RWPE2 (cell line): ENCODE results near the gene EMILIN1.

Source experiments
- ATAC-seq: fragments of 200-7000 bp; cut with Tn5 transposase; 3 replicates; pipeline ENCODE4 v1.9.1; 2021; ENCODE audit warnings: low read depth
- DNase-seq: peaks from one replicate; pipeline ENCODE4 v3.0.0-alpha.2; 2020; ENCODE audit warnings: low spot score
- H3K27ac ChIP-seq: fragments of 450-650 bp; 2 replicates; pipeline ENCODE4 v1.5.1; 2017; ENCODE audit warnings: mild to moderate bottlenecking; ENCODE audit not compliant: poor library complexity, severe bottlenecking
- H3K27me3 ChIP-seq: fragments of 250-450 bp; sonication (Bioruptor Pico); 2 replicates; pipeline ENCODE4 v1.5.1; 2021; ENCODE audit warnings: mild to moderate bottlenecking, moderate library complexity; ENCODE audit not compliant: insufficient read depth, poor library complexity, severe bottlenecking
- H3K36me3 ChIP-seq: fragments of 250-450 bp; sonication (Bioruptor Pico); 2 replicates; pipeline ENCODE4 v1.5.1; 2020; ENCODE audit warnings: low read depth, mild to moderate bottlenecking, moderate library complexity
- H3K4me1 ChIP-seq: fragments of 250-450 bp; sonication (Bioruptor Pico); 2 replicates; pipeline ENCODE4 v1.5.1; 2021; ENCODE audit warnings: mild to moderate bottlenecking, moderate library complexity; ENCODE audit not compliant: insufficient read depth, poor library complexity, severe bottlenecking
- H3K4me3 ChIP-seq: fragments of 250-450 bp; sonication (Bioruptor Pico); 2 replicates; pipeline ENCODE4 v1.5.1; 2021; ENCODE audit warnings: mild to moderate bottlenecking, moderate library complexity; ENCODE audit not compliant: severe bottlenecking
- H3K9me3 ChIP-seq: fragments of 250-450 bp; sonication (Bioruptor Pico); 2 replicates; pipeline ENCODE4 v1.5.1; 2021; ENCODE audit warnings: mild to moderate bottlenecking, moderate library complexity; ENCODE audit not compliant: severe bottlenecking
- TF ChIP-seq, protein P1 (sequence below): fragments of 450-650 bp; IDR thresholded peaks from one replicate; pipeline ENCODE4 v1.5.1; 2017; ENCODE audit warnings: mild to moderate bottlenecking, moderate library complexity; ENCODE audit not compliant: poor library complexity, severe bottlenecking

Gene EMILIN1

DNA sequence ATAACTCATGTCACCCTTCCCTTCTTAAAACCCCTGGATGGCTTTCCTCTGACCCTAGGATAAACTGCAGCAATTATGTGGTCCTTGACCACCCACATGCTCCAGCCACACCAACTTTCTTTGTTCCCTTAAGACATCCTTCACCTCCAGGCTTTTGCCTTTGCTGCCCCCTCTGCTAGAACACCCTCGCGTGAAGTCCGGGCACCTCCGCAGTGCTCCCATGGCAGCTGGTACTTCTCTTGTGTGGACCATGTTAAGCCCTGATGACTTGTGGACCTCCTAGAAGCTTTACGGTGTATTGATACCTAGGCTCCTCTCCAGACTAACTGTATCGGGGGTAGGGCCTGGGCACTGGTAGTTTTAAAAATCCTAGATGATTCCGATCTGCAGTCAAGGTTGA, 44.4 kb downstream of the EMILIN1 start:
- Histone ChIP-seq H3K4me3 (no peak overlapping the region), H3K27ac (no peak overlapping the region), H3K9me3 (no peaks in the 10 kb centered on the region), H3K4me1 (no peaks in the 10 kb centered on the region), H3K27me3 (no peaks in the 10 kb centered on the region), H3K36me3 (no peaks in the 10 kb centered on the region)
- TF ChIP-seq, protein P1, sequence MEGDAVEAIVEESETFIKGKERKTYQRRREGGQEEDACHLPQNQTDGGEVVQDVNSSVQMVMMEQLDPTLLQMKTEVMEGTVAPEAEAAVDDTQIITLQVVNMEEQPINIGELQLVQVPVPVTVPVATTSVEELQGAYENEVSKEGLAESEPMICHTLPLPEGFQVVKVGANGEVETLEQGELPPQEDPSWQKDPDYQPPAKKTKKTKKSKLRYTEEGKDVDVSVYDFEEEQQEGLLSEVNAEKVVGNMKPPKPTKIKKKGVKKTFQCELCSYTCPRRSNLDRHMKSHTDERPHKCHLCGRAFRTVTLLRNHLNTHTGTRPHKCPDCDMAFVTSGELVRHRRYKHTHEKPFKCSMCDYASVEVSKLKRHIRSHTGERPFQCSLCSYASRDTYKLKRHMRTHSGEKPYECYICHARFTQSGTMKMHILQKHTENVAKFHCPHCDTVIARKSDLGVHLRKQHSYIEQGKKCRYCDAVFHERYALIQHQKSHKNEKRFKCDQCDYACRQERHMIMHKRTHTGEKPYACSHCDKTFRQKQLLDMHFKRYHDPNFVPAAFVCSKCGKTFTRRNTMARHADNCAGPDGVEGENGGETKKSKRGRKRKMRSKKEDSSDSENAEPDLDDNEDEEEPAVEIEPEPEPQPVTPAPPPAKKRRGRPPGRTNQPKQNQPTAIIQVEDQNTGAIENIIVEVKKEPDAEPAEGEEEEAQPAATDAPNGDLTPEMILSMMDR, result no peak
- DNase-seq (no peak), ATAC-seq (no peak)

- no peak for DNase-seq
- no peaks in the 10 kb centered on the region for H3K9me3 ChIP-seq
- ATAC-seq, result peak; percentile 62
- no peaks in the 10 kb centered on the region for H3K4me1 ChIP-seq
- H3K27me3 ChIP-seq, result no peaks in the 10 kb centered on the region
- H3K27ac ChIP-seq, result no peak within 1 kb of the TSS
- H3K36me3 ChIP-seq, result no peaks in the 10 kb centered on the region
- peak within 1 kb of the TSS; percentile 36 for H3K4me3 ChIP-seq
- TF ChIP-seq, protein P1, result no peak
Measured at GRCh38 chr2:27123302-27124150, 45.1 kb downstream of the EMILIN1 start, which contains the start of gene ABHD1. Gene ABHD1 (plus strand): TSS chr2:27123815. CDS start chr2:27123949, 134 bp downstream.

- Histone ChIP-seq H3K36me3 (no peaks in the 10 kb centered on the region), H3K27ac (no peak overlapping the region), H3K9me3 (no peaks in the 10 kb centered on the region), H3K4me3 (no peak overlapping the region), H3K4me1 (no peaks in the 10 kb centered on the region), H3K27me3 (no peaks in the 10 kb centered on the region)
- no peak for ATAC-seq
- TF ChIP-seq, protein P1, result no peak
- no peak for DNase-seq
Measured at GRCh38 chr2:27125104-27125503, 46.7 kb downstream of the EMILIN1 start.

GRCh38 chr2:27126252-27126710, 47.9 kb downstream of the EMILIN1 start:
- TF ChIP-seq, protein P1, result no peak
- DNase-seq, result no peak
- no peak for ATAC-seq
- Histone ChIP-seq H3K4me3 (no peak overlapping the region), H3K27me3 (no peaks in the 10 kb centered on the region), H3K4me1 (no peaks in the 10 kb centered on the region), H3K36me3 (0 out of 2 replicates have a peak, but pooled peaks cover 5% of the 10 kb centered on the region), H3K27ac (no peak overlapping the region), H3K9me3 (no peaks in the 10 kb centered on the region)
